H9 (cell line): ENCODE measurements around the gene SLC16A10. TPM values are rescaled to one million over a fixed set of nuclear protein-coding genes. Genes with fewer than 3 reads are reported as not detected.

Experiments
- DNase-seq: peaks from one replicate; pipeline ENCODE4 v3.0.0-alpha.2; 2017
- H2AFZ ChIP-seq: one replicate; pipeline ENCODE4 v1.6.1; 2013; ENCODE audit warnings: mild to moderate bottlenecking, low read length, control low read depth, moderate library complexity
- H2AK5ac ChIP-seq: 2 replicates; pipeline ENCODE4 v1.6.1; 2013; ENCODE audit warnings: low read length, control low read depth, mixed read lengths; ENCODE audit not compliant: insufficient read length
- H2BK120ac ChIP-seq: one replicate; pipeline ENCODE4 v1.6.1; 2013; ENCODE audit warnings: low read depth, mild to moderate bottlenecking, low read length, control low read depth, inconsistent platforms; ENCODE audit not compliant: poor library complexity, severe bottlenecking
- H2BK12ac ChIP-seq: 2 replicates; pipeline ENCODE4 v1.6.1; 2013; ENCODE audit warnings: low read length, control low read depth, mixed read lengths, low read depth; ENCODE audit not compliant: insufficient read length
- H2BK15ac ChIP-seq: 2 replicates; pipeline ENCODE4 v1.6.1; 2013; ENCODE audit warnings: low read depth, low read length, control low read depth
- H2BK20ac ChIP-seq: one replicate; pipeline ENCODE4 v1.6.1; 2013; ENCODE audit warnings: low read depth, mild to moderate bottlenecking, low read length, control low read depth, inconsistent platforms; ENCODE audit not compliant: poor library complexity, severe bottlenecking
- H2BK5ac ChIP-seq: 2 replicates; pipeline ENCODE4 v1.6.1; 2013; ENCODE audit warnings: low read length, control low read depth, mixed read lengths; ENCODE audit not compliant: insufficient read length
- H3K14ac ChIP-seq: 2 replicates; pipeline ENCODE4 v1.6.1; 2013; ENCODE audit warnings: low read length, control low read depth; ENCODE audit not compliant: insufficient read depth
- H3K18ac ChIP-seq: 2 replicates; pipeline ENCODE4 v1.6.1; 2013; ENCODE audit warnings: low read depth, mild to moderate bottlenecking, mixed read lengths, low read length, control low read depth; ENCODE audit not compliant: insufficient read length
- H3K23ac ChIP-seq: 2 replicates; pipeline ENCODE4 v1.6.1; 2013; ENCODE audit warnings: low read length, control low read depth, mixed read lengths, low read depth; ENCODE audit not compliant: insufficient read length
- H3K23me2 ChIP-seq: 2 replicates; pipeline ENCODE4 v1.6.1; 2013; ENCODE audit warnings: low read depth, mild to moderate bottlenecking, mixed read lengths, low read length, control low read depth; ENCODE audit not compliant: insufficient read length, poor library complexity, severe bottlenecking
- H3K27ac ChIP-seq: 2 replicates; pipeline ENCODE4 v1.5.1; 2013; ENCODE audit warnings: low read length, control low read depth, mixed read lengths, low read depth; ENCODE audit not compliant: insufficient read length
- H3K27me3 ChIP-seq: 2 replicates; pipeline ENCODE4 v1.6.1; 2013; ENCODE audit warnings: low read length, control low read depth, inconsistent platforms; ENCODE audit not compliant: insufficient read depth
- H3K4ac ChIP-seq: 2 replicates; pipeline ENCODE4 v1.6.1; 2013; ENCODE audit warnings: low read depth, mild to moderate bottlenecking, control low read depth, inconsistent platforms, low read length, moderate library complexity
- H3K4me1 ChIP-seq: 2 replicates; pipeline ENCODE4 v1.6.1; 2013; ENCODE audit warnings: low read length, control low read depth, inconsistent platforms; ENCODE audit not compliant: insufficient read depth
- H3K4me2 ChIP-seq: 2 replicates; pipeline ENCODE4 v1.6.1; 2013; ENCODE audit warnings: low read length, control low read depth, mixed read lengths; ENCODE audit not compliant: insufficient read length, insufficient read depth
- H3K56ac ChIP-seq: 2 replicates; pipeline ENCODE4 v1.6.1; 2013; ENCODE audit warnings: low read depth, mild to moderate bottlenecking, mixed read lengths, low read length, control low read depth; ENCODE audit not compliant: insufficient read length
- H3K79me1 ChIP-seq: 2 replicates; pipeline ENCODE4 v1.6.1; 2013; ENCODE audit warnings: low read depth, mild to moderate bottlenecking, moderate library complexity, low read length, control low read depth, inconsistent platforms; ENCODE audit not compliant: insufficient read depth, poor library complexity, severe bottlenecking
- H3K79me2 ChIP-seq: 2 replicates; pipeline ENCODE4 v1.6.1; 2013; ENCODE audit warnings: low read length, control low read depth, inconsistent platforms; ENCODE audit not compliant: insufficient read depth
- H3K9ac ChIP-seq: 2 replicates; pipeline ENCODE4 v1.6.1; 2013; ENCODE audit warnings: low read length, control low read depth, mixed read lengths; ENCODE audit not compliant: insufficient read length; ENCODE audit errors: extremely low read depth
- H3K9me3 ChIP-seq: one replicate; pipeline ENCODE4 v1.6.1; 2013; ENCODE audit warnings: low read depth, low read length, inconsistent platforms; ENCODE audit not compliant: control insufficient read depth
- H3T11ph ChIP-seq: one replicate; pipeline ENCODE4 v1.6.1; 2013; ENCODE audit warnings: mild to moderate bottlenecking, low read length, control low read depth, inconsistent platforms
- H4K20me1 ChIP-seq: one replicate; pipeline ENCODE4 v1.6.1; 2013; ENCODE audit not compliant: control insufficient read depth, insufficient read length, insufficient read depth
- H4K5ac ChIP-seq: 2 replicates; pipeline ENCODE4 v1.6.1; 2013; ENCODE audit warnings: low read depth, mild to moderate bottlenecking, mixed read lengths, low read length, control low read depth; ENCODE audit not compliant: insufficient read length
- H4K8ac ChIP-seq: replicated peaks from 2 replicates; pipeline ENCODE4 v1.6.1; 2013; ENCODE audit warnings: low read length, control low read depth, mixed read lengths, low read depth; ENCODE audit not compliant: insufficient read length
- H4K91ac ChIP-seq: 2 replicates; pipeline ENCODE4 v1.6.1; 2013; ENCODE audit warnings: low read depth, mild to moderate bottlenecking, moderate library complexity, mixed read lengths, low read length, control low read depth; ENCODE audit not compliant: insufficient read length
- H3K27ac Mint-ChIP-seq, 3 experiments: 2 replicates in 2 of 3; 3 replicates in 1 of 3; pipeline ENCODE4 v1.8.0; 2020 to 2021; ENCODE audit warnings: mixed read lengths in 3 of 3, mild to moderate bottlenecking in 1 of 3, moderate library complexity in 1 of 3
- H3K27me3 Mint-ChIP-seq: 2 replicates; pipeline ENCODE4 v1.8.0; 2021; ENCODE audit warnings: low read depth, mild to moderate bottlenecking, moderate library complexity, mixed read lengths
- H3K36me3 Mint-ChIP-seq, 3 experiments: 2 replicates in 2 of 3; 3 replicates in 1 of 3; pipeline ENCODE4 v1.8.0; 2020 to 2021; ENCODE audit warnings: low read depth in 3 of 3, mixed read lengths in 3 of 3; ENCODE audit not compliant: insufficient read depth in 1 of 3
- H3K4me1 Mint-ChIP-seq, 2 experiments: 2 replicates each; pipeline ENCODE4 v1.8.0; 2020; ENCODE audit warnings: mixed read lengths in 2 of 2
- H3K4me3 Mint-ChIP-seq, 2 experiments: 2 replicates in 1 of 2; 3 replicates in 1 of 2; pipeline ENCODE4 v1.8.0; 2020 to 2021; ENCODE audit warnings: mild to moderate bottlenecking in 2 of 2, mixed read lengths in 2 of 2, moderate library complexity in 1 of 2
- H3K9me3 Mint-ChIP-seq, 2 experiments: 2 replicates in 1 of 2; 3 replicates in 1 of 2; pipeline ENCODE4 v1.8.0; 2020; ENCODE audit warnings: mild to moderate bottlenecking in 2 of 2, mixed read lengths in 2 of 2, moderate library complexity in 1 of 2
- CTCF ChIP-seq: fragments of 200-600 bp; sonication (generic); conservative IDR thresholded peaks from 3 replicates; pipeline ENCODE4 v1.8.0; 2021; ENCODE audit warnings: antibody characterized with exemption, mild to moderate bottlenecking
- WGBS: extraction: QIAGEN DNeasy Blood & Tissue Kit; methylation state at CpG from one replicate; pipeline ENCODE4 v1.1.7; 2013; ENCODE audit warnings: missing lambda C conversion rate, low lambda C conversion rate, mixed read lengths; ENCODE audit not compliant: insufficient read length; ENCODE audit errors: extremely low coverage; 5-methylcytosine and 5-hydroxymethylcytosine counted together
- total RNA-seq: library from RNA; stranded (reverse); gene quantifications from 2 replicates; pipeline ENCODE4 v1.2.1, GENCODE V29; 2021

Gene SLC16A10
- total RNA-seq, 1 experiment from 2014 or later, result 11.4 TPM

GRCh38 chr6:111258010-111258409 lies 170.7 kb downstream of the SLC16A10 start:
- Mint-ChIP-seq H3K9me3 (no peaks in the 10 kb centered on the region), H3K4me3 (no peak overlapping the region), H3K27ac (no peak overlapping the region), H3K4me1 (peaks cover 48 to 49% of the 10 kb centered on the region in 2 experiments), H3K27me3 (no peaks in the 10 kb centered on the region), H3K36me3 (no peaks in the 10 kb centered on the region)
- H2BK15ac ChIP-seq, result no peak overlapping the region
- no peak overlapping the region for H2BK5ac ChIP-seq
- no peak overlapping the region for H3K23ac ChIP-seq
- H3T11ph ChIP-seq, result no peak overlapping the region
- peaks cover 3% of the 10 kb centered on the region; the same call in 1 of the 2 replicates for H3K4me1 ChIP-seq
- H3K27me3 ChIP-seq, result no peaks in the 10 kb centered on the region
- DNase-seq, result no peak
- peaks cover 3% of the 10 kb centered on the region for H3K23me2 ChIP-seq
- no peak overlapping the region for H4K91ac ChIP-seq
- no peak overlapping the region for H4K5ac ChIP-seq
- no peak overlapping the region for H4K8ac ChIP-seq
- H2BK12ac ChIP-seq, result no peak overlapping the region
- no peaks in the 10 kb centered on the region for H3K9me3 ChIP-seq
- no peak overlapping the region for H3K4me2 ChIP-seq
- no peaks in the 10 kb centered on the region for H3K79me2 ChIP-seq
- H3K4ac ChIP-seq, result no peak overlapping the region
- no peak overlapping the region for H3K27ac ChIP-seq
- no peak overlapping the region for H2AK5ac ChIP-seq
- H2BK120ac ChIP-seq, result no peak overlapping the region
- H2AFZ ChIP-seq, result no peak overlapping the region
- no peak overlapping the region for H3K14ac ChIP-seq
- no peak overlapping the region for H2BK20ac ChIP-seq
- H3K9ac ChIP-seq, result no peak overlapping the region
- H3K79me1 ChIP-seq, result peaks cover 2% of the 10 kb centered on the region
- no CpG with 5 or more reads among the region's 13 CpGs for WGBS
- H3K18ac ChIP-seq, result no peak overlapping the region
- H3K56ac ChIP-seq, result no peak overlapping the region
- no peaks in the 10 kb centered on the region for H4K20me1 ChIP-seq
- TF ChIP-seq CTCF, result no peak
